Stimulated activated CD8-positive, alpha-beta memory T cell treated with anti-CD3 and anti-CD28 coated beads, Interleukin-15, amount 100 ng/mL, for 1 hour (primary cell): ENCODE results near the gene XYLT1.

Experiments used
- DNase-seq: peaks from one replicate; pipeline ENCODE4 v3.0.0-alpha.2; 2020; ENCODE audit warnings: low read depth

Gene XYLT1

GRCh38 chr16:17228708-17229055 lies 242.1 kb downstream of the XYLT1 start:
- no peak for DNase-seq

DNA sequence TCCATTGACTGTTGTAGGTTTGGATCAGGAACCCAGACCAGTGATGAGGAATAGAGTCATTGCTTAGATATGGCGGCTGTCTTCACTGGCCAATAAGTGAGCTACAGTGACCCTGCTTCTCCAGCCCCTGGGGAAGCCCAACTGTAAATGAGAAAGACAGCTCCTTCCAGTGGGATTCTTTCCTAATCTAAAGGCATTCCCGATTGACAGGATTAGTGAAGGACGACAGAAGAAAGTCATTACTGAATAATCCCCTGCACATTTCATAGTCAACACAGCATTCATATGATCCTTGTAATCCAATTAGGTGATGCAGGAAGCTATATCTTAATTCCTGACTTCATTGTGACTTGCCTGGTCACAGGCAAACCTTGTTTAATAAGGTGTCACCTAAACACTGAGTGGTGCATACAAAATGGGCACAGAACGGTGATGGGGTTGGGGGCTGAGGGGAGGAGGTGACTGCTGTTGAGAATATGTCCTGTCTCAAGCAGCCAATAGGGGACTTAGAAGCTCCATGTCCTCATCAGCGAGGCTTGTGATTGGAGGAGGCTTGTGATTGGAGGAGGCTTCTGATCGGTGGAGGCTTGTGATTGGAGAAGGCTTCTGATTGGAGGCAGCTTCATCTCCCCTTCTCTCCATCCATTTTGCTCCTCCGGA lies 242.6 kb downstream of the XYLT1 start:
- DNase-seq, result no peak

DNA sequence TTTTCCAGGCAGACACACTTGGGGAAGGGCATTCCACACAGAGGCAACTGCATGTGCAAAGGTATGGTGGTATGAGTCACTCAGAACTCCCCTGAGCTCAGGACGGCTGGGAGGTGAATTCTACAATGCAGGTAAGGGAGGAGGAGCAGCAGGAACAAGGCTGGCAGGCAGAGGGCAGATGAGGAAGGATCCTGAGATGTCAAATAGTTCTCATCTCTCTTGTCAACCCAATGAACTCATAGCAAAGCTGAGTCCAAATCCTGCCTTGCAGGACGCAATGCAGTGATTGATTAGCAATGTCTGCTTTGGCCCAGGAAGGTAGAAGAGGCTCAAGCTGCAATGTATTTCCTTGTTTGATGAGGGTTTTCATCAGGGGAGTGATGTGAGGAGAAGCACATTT lies 243.5 kb downstream of the XYLT1 start:
- no peak for DNase-seq

GRCh38 chr16:17225541-17225940 lies 245.2 kb downstream of the XYLT1 start:
- DNase-seq, result no peak

GRCh38 chr16:17224879-17225281 lies 245.9 kb downstream of the XYLT1 start:
- no peak for DNase-seq

GRCh38 chr16:17224350-17224749 lies 246.4 kb downstream of the XYLT1 start:
- DNase-seq, result no peak

- DNase-seq, result no peak
Observed at GRCh38 chr16:17223576-17223975, 247.2 kb downstream of the XYLT1 start.

GRCh38 chr16:17222871-17223401 lies 247.8 kb downstream of the XYLT1 start:
- no peak for DNase-seq

- DNase-seq, result no peak
Observed at GRCh38 chr16:17219991-17220390, 250.8 kb downstream of the XYLT1 start.

DNA sequence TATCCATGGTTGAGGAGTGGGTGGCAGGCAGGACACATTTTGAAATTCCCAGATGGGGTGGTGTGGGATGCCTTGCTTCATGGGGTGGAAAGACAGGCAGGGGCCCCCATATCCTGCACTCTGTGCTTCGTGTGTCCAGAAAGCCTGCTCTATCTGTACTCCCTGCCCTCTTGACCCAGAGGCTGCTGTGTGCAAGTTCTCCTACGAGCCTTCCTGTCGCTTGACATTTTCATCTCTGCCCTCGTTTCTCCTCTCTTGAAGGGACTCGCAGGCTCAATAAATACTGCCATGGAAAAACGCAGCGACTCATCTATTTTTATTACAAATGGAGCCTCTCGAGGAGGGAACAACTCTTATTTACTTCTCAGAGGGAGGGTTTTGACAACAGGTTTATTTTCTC lies 254.8 kb downstream of the XYLT1 start:
- DNase-seq, result no peak

DNA sequence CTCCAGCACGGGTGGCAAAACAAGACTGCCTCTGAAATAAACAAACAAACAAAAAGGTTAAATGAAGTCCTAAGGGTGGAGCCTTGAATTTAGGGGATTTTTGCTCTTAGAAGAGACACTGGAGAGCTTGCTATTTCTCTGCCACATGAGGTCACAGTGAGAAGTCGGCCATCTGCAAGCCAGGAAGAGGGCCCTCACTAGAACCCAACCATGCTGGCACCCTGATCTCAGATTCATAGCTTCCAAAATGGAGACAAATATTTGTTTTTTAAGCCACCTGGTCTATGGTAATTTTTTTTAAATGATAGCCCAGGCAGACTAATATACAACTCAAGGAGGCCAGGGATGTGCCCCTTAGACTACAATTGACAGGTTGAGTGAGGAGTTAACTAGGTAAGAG lies 255.5 kb downstream of the XYLT1 start:
- no peak for DNase-seq

DNA sequence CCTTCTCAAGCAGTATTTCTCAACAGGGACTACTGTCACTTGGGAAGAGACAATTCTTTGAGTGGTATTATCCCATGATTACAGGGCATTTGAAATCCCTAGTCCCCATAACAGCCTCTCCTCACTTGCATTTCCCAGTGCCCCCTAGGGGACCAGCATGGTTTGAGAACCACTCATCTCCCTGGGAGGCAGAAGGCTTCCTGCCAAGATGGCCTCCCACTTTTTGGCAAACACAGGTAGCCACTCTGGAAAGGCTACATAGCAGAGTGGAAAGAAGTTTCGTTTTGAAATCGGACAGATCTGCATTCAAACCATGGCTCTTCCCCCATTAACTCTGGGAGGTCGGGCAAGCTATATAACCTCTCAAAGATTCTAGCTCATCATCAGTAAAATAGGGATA lies 256.8 kb downstream of the XYLT1 start:
- no peak for DNase-seq

GRCh38 chr16:17213025-17213424 lies 257.7 kb downstream of the XYLT1 start:
- DNase-seq, result no peak

GRCh38 chr16:17212606-17213005 lies 258.2 kb downstream of the XYLT1 start:
- DNase-seq, result no peak

DNA sequence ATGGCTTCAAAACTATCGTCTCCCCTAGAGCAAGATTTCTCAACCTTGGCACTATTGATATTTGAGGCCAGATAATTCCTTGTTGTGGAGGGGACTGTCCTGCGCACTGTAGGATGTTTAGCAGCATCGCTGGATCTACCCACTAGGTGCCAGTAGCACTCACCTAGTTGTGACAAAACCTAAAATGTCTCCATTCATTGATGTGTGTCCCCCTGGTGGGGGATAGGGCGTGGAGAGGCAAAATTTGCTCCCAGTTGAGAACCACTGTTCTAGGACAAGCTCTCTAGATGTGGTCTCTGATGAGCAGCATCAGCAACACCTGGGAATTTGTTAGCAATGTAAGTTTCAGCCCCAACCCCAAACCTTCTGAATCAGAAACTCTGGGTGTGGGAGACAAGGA lies 259.0 kb downstream of the XYLT1 start:
- peak; percentile 2 for DNase-seq

GRCh38 chr16:17206712-17207111 lies 264.0 kb downstream of the XYLT1 start:
- no peak for DNase-seq

DNA sequence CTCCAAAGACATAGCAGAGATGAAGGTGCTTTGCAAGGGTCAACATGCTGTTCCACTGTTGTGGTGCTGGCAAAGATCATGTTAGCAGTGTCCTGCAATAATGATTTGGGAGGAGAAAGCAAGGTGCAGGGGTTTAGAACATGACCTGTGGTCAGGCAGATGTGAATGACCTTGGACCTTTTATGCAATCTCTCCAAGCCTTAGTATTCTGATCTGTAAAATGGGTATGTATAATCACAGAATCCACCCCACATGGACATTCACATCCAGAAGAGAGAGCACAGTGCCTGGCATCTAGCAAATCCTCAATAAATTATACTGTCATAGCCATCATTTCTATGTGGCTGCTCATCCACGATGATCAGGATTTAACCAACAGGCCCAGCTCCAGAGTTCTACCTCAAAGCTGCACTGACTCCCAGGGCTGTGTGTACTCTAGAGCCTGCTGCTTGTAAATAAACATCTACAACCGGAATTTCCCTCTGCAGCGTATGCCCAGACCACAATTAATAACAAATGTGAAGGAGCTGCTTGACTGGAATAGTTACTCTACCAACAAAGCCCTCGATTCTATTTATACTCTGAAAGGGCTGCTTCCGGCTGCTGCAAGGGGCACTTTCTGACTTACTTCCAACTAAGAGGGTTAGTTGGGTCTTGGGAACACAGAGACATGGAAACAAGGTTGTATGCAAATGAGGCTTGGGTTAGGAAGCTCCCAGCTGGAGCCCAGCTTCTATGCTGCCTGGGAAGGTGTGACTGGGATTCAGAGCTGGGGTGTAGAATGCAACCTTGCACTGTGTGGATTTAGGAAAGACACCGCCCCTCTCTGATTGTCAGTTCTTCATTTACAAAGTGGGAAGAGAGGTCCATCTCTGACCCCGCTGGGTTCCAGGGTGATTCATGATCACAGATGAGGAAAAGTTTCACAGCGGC lies 265.2 kb downstream of the XYLT1 start:
- DNase-seq, result no peak

DNA sequence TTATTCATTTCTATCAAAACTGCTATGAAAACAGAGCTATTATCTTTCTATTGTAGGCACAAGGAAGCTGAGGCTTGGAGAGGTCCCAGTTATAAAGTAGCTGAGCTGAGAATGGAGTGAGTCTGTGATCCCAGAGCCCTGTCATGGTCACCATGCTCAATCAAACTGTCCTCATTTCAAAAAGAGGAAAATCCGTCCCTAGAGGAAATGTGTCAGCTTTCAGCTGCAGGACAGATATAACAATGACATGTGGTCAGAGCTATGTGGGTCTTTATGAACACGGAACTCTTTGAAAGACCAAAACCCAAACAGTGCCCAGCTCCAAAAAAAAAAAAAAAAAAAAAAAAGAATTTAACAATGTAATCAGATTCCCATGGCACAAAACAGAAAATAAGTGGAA lies 266.1 kb downstream of the XYLT1 start:
- DNase-seq, result no peak

- DNase-seq, result no peak
Observed at GRCh38 chr16:17204206-17204605, 266.6 kb downstream of the XYLT1 start.

- no peak for DNase-seq
Observed at GRCh38 chr16:17203424-17203823, 267.3 kb downstream of the XYLT1 start.

- no peak for DNase-seq
Observed at GRCh38 chr16:17199135-17199534, 271.6 kb downstream of the XYLT1 start.

DNA sequence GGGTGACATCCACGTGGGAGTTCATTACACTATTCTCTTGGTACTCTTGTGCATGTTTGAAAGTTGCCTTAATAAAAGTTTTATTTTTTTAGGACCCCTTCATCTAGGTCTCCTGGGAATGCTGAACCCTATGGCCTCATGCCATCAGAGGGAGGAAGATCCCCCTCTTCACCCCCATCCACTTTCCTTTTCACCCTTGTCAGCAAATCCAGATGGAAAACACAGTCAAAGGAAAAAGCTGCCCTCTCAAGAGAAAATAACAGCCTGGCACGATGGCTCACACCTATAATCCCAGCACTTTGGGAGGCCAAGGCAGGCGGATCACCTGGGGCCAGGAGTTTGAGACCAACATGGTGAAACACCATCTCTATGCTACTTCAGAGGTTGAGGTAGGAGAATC lies 274.2 kb downstream of the XYLT1 start:
- DNase-seq, result no peak

DNA sequence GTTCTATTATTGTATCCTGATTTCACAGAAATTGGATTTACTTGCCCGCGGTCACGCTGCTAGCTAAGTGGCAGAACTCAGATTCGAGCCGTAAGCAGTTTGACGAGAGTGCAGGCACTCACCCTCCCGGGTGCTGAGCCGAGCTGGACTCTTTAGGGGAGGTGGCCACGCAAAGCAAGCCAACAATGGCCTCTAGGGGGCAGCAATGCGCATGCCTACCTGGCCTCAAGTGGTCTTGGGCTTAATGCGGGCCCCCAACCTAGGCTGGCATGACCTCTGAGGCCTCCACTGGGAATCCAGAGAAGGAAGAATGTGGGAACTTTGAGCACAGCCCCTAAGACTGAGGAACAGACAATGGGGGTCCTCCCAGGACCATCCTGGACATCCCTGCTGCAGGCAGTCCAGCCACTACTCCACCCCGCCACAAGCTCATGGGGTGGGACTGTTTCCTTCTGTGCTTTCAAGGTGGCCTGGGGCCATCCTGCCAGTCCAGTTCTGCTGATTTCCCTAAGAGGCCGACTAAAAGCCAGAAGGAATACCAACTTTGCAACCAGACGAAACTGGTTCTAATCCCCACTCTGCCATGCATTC lies 276.5 kb downstream of the XYLT1 start:
- peak; percentile 40 for DNase-seq
